CD4-positive, alpha-beta T cell treated with Interleukin-6 at 100 ng/mL for 8 hours (primary cell): ENCODE measurements around the gene COL6A1.
"Not testable (repeated sequence)": the region's sequence is repeated elsewhere in the genome, so short reads cannot be mapped to it uniquely, and the experiment has no call there.

ENCODE experiments used
- DNase-seq: peaks from one replicate; pipeline ENCODE4 v3.0.0-alpha.2; 2020; ENCODE audit warnings: mixed read lengths, low spot score

The COL6A1 gene

DNA sequence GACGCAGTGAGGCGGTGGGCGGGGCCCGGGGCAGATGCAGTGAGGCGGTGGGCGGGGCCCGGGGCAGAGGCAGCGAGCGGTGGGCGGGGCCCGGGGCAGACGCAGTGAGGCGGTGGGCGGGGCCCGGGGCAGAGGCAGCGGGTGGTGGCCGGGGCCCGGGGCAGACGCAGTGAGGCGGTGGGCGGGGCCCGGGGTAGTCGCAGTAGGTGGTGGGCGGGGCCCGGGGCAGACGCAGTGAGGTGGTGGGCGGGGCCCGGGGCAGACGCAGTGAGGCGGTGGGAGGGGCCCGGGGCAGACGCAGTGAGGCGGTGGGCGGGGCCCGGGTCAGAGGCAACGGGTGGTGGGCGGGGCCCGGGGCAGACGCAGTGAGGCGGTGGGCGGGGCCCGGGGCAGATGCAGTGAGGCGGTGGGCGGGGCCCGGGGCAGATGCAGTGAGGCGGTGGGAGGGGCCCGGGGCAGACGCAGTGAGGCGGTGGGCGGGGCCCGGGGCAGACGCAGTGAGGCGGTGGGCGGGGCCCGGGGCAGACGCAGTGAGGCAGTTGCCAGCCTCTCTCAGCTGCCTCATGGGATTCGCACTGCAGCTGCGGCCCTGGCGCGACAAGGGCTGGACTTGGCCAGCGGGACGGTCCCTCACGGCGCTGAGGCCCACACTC is 24.4 kb downstream of the COL6A1 start:
- DNase-seq = not testable (repeated sequence)

- DNase-seq = no peak
Observed at GRCh38 chr21:46006547-46007491, 25.2 kb downstream of the COL6A1 start.

DNA sequence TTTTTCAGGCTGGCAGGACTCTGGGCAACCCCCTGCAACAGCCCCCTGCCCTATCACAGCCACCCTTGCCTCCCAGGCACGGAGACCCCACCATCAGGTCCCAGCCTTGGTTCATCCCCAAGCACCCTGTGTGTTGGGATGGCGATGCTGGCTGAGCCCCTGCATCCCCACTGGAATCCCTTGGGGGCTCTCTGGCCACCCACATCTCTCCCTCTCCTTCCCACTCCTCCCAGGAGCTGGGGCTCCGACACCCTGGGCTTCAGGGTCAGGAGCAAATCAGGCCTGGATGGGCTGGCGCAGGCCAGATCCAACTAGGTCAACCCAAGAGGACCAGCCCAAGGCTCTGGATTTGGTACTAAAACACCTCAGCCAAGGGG is 25.9 kb downstream of the COL6A1 start:
- no peak for DNase-seq

DNA sequence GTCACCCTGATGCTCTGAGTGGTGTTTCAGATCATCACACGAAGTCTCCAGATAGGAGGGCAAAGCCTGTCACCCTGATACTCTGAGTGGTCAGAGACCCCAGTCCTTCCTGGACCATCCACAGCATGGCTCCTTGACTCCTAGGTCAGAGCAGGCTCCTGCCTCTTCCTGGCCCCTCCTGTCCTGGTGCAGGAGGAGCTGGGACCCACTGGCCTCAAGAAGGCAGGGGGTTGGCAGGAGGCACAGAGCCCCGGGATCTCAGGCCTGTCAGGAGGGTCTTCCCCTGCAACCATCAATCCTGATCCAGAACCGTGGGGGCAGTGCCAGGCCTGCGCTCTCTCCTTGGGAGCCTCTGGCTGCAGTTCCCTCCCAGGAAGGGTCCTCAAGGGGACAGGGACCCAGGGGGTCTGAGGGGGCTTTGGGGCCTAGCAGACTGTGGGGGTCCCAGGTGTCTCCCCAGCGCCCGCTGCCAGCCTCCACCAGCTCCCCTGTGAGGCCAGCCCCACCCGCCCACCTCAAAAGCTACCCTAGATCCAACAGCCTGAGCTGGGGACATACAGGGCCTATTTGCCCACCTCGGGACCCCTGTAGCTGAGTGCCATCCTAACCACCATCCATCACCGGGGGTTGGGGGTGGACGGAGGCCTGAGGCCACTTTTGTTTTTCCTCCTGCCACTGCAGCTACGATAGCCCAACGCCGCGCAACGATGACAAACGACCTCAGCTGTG is 27.5 kb downstream of the COL6A1 start:
- no peak for DNase-seq

GRCh38 chr21:46009951-46010705 is 28.6 kb downstream of the COL6A1 start:
- no peak for DNase-seq

DNA sequence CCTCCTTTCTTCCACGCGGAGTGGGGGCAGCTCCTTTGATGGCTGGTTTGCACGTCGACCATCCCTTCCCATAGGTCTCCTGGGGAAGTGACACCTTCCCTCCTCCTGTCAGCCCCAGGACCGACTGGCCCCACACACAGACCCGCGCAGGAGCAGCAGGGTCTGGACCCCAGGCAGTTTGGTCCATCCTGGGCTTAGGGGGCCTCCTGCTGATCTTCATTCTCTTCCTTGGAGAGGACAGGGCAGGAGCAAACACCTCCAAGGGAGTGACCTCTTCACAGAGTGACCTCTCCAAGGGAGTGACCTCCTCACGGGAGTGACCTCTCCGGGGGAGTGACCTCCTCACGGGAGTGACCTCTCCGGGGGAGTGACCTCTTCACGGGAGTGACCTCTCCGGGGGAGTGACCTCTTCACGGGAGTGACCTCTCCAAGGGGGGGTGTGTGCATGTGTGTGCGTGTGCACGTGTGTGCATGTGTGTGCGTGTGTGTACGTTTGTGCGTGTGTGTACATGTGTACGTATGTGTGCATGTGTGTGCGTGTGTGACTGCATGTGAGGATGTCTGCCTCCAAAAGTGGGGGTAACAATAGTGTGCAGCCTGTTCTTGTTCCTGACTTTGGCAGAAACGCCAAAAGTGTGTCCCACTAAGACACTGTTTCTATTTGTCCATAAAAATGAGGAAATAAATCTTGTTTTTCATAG is 29.8 kb downstream of the COL6A1 start:
- DNase-seq = no peak

DNA sequence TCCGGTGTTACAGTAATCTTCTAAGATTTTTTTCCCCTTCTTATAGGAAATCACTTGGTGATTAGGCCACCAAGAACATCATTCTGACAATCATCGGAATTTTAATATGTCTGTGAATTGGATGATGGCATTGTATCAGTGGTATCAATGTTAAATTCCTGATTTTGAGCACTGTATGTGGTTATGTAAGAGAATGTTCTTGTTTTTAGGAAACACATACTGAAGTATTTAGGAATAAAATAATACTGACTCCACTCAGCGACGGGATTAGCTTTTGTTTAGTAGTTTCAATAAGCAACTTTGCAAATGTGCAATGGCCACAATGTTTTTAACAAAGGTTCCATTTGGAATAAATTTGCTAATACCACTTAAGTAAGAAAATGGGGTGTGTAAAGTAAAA is 30.6 kb downstream of the COL6A1 start:
- no peak for DNase-seq

DNA sequence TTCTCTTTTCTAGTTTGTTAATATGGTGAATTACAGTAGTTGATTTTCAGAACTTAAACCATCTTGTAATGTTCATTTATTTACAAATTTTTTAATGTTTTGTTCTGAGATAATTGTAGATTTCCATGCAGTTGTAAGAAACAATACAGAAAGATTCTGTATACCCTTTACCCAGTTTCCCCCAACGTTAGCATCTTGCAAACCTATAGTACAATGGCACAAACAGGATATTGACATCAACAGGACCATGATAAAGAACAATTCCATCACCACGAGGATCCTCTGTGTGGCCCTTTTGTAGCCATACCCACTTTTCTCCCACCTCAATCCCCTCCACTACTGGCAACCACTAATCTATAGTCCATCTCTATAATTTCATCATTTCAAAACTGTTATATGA is 33.3 kb downstream of the COL6A1 start:
- DNase-seq = no peak

- no peak for DNase-seq
Observed at GRCh38 chr21:46017148-46017547, 35.6 kb downstream of the COL6A1 start.

- no peak for DNase-seq
Observed at GRCh38 chr21:46017695-46018094, 36.1 kb downstream of the COL6A1 start.

DNA sequence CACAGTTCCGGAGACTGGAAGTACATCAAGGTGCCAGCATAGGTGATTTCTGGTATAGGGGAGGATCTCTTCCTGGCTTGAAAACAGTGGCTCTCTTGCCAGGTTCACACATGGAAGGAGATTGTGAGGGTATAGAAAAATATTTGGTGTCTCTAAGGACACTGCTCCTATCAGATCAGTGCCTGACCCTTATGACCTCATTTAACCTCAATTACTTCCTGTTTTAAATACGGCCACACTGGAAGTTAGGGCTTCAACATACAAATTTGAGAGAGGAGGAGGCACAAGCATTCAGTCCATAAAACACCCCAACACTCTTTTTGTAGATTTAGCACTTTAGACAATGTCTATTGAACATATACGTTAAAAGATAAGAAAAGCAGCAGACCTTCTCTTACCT is 37.0 kb downstream of the COL6A1 start:
- no peak for DNase-seq

- no peak for DNase-seq
Observed at GRCh38 chr21:46020581-46020980, 39.0 kb downstream of the COL6A1 start.

DNA sequence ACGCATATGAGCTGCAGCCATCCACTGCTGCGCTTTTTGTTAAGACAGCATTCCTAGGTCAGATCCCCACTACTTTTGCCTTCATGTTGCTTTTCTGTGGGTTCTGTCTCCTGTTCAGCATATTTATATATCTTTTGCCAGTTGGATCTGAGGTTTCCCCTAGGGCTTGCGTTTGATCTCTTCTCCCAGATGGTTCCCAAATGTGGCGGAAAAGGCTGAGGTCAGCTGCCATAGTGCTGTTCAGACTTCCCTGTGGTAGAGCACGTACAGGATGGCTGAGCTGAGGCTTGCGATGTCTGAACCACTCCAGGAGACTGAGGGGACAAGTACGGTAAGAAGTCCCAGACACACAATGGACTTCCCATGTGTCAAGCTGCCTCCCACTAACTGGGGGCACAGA is 39.8 kb downstream of the COL6A1 start:
- no peak for DNase-seq

GRCh38 chr21:46021978-46022544 is 40.5 kb downstream of the COL6A1 start:
- no peak for DNase-seq

GRCh38 chr21:46022551-46023525 is 41.3 kb downstream of the COL6A1 start:
- no peak for DNase-seq

GRCh38 chr21:46023555-46023954 is 42.0 kb downstream of the COL6A1 start:
- DNase-seq = no peak

DNA sequence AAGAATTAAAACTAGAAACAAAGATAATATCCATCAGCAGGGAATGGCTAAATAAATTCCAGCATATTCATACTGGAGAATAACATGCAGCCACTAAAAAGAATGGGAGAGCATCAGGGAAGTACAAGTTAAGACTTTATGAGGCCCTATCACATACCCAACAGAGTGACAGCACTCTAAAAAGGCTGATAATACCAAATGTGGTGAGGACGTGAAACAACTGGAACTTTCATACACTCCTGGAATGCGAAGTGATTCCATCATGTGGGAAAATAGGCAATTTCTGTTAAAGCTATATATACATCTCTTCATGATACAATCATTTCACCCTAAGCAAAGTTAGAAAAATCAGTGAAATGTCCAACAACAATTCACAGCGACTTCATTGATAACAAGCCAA is 42.6 kb downstream of the COL6A1 start:
- no peak for DNase-seq

DNA sequence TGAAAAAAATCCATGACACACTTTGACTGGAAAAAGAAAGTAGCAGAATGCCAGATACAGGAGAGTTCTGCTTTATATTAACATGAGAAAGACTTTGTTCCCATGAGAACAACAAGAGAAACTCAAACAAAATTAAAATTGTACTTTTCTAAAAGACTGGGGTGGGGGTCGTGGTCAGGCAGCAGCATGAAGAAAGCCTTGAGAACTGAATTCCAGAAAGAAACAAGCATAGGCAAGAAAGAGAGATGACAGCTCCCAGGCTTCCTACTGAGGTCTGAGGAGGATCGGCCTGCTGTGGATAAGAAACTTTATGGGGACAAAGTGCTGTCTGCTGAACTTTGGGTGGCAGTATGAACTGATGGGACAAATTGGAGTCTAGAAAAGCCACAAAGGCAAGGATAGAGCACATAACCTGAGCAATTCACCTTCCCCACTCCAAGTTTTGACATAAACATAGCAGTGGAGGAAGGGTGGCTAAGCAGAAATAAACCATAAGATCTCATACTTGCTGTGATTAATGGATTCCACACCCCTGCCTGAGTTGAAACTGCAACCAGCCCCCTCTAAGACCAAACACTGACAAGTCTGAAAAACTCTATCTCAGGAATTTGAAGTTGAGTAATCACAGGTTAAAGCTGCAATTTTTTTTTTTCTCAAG is 43.7 kb downstream of the COL6A1 start:
- no peak for DNase-seq

DNA sequence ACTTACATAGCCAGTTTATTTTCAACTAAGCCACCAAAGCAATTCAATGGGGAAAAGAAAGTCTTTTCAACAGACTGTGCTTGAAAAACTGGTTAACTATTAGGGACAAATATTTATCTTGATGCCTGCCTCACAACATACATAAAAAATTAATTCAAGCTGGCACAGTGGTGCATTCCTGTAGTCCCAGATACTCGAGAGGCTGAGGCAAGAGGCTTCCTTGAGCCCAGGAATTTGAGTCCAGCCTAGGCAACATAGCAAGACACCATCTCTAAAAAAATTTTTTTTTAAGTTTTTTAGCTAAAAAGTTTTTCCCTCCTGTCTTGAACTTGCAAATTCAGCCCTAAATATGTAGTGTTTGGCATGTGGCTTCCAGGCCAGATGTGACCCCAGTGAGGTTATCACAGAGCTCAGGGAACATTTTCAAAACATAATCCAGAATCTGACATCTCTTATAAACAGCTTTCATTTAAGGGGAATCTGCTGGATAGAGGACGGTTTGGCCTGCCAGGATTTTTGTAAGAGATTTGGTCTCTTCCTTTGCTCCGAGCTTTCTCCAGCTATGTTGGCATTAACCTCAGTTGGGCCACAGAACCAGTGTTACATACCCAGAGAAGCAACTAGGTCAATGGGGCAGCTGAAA is 46.4 kb downstream of the COL6A1 start:
- no peak for DNase-seq
